Epithelial cell of esophagus (primary cell): ENCODE results near the gene NEURL1.

Source experiments
- DNase-seq: peaks from one replicate; pipeline ENCODE4 v3.0.0; 2010; ENCODE audit warnings: low read depth
- H3K4me3 ChIP-seq: 2 replicates; pipeline ENCODE4 v1.5.1; 2011; ENCODE audit warnings: mild to moderate bottlenecking, low read length, control low read depth
- TF ChIP-seq, protein P1 (sequence below): IDR thresholded peaks from 2 replicates; pipeline ENCODE4 v1.5.1; 2011; ENCODE audit warnings: low read depth, mild to moderate bottlenecking, low read length, control low read depth, inconsistent platforms; ENCODE audit not compliant: insufficient read depth; ENCODE audit errors: missing control alignments

Gene NEURL1

DNA sequence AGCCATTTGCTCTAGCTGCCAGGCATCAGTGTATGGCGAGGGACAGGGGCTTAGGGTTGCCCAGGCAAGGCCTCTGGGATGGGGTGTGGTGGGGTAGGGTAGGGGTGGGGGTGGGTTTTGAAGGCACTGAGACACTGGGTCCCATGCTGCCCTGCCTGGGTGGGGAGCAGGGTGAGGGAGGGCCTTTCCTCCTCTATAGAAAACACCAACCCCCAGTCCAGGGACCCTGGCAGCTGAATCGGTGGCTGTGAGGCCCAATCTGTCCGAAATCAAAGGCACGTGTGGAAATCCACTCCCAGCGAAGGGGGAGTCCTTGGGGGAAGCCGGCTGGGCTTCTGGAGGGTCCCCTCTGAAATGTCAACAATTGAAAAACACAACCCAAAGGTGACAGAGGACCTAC is 106.4 kb downstream of the NEURL1 start:
- no peak overlapping the region for H3K4me3 ChIP-seq
- DNase-seq = no peak
- TF ChIP-seq, protein P1, sequence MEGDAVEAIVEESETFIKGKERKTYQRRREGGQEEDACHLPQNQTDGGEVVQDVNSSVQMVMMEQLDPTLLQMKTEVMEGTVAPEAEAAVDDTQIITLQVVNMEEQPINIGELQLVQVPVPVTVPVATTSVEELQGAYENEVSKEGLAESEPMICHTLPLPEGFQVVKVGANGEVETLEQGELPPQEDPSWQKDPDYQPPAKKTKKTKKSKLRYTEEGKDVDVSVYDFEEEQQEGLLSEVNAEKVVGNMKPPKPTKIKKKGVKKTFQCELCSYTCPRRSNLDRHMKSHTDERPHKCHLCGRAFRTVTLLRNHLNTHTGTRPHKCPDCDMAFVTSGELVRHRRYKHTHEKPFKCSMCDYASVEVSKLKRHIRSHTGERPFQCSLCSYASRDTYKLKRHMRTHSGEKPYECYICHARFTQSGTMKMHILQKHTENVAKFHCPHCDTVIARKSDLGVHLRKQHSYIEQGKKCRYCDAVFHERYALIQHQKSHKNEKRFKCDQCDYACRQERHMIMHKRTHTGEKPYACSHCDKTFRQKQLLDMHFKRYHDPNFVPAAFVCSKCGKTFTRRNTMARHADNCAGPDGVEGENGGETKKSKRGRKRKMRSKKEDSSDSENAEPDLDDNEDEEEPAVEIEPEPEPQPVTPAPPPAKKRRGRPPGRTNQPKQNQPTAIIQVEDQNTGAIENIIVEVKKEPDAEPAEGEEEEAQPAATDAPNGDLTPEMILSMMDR = no peak

GRCh38 chr10:103600325-103600724 is 106.8 kb downstream of the NEURL1 start:
- no peak for DNase-seq
- TF ChIP-seq, protein P1 = no peak
- no peak overlapping the region for H3K4me3 ChIP-seq

DNA sequence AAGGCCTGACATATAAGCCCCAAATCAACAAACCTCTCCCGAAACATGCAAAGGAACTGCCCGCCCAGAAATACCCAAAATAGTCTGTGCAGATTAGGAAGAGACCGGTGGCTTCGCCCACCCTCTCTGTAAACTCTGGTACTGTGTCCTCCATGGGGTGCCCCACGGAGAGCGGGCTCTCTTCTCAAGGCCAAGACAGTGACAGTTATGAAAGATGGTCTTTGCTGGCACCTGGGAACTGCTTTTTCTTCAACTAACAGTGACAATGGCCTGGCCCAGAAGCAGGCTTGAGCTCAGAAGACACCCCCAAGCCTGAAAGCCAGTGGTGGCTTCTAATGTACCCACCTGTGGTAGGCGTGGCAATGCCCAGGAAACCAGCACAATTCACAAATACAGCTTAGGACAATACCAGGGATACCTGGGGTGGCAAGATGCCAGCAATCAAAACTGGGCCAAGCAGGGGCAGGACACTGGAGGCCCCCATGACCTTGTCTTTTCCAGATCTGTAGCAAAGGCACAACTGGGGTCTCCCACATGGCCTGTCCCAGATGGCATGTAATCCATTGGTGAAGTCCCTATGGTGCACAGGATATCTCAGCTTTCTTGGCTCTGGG is 107.6 kb downstream of the NEURL1 start:
- no peak overlapping the region for H3K4me3 ChIP-seq
- DNase-seq = no peak
- TF ChIP-seq, protein P1 = no peak

DNA sequence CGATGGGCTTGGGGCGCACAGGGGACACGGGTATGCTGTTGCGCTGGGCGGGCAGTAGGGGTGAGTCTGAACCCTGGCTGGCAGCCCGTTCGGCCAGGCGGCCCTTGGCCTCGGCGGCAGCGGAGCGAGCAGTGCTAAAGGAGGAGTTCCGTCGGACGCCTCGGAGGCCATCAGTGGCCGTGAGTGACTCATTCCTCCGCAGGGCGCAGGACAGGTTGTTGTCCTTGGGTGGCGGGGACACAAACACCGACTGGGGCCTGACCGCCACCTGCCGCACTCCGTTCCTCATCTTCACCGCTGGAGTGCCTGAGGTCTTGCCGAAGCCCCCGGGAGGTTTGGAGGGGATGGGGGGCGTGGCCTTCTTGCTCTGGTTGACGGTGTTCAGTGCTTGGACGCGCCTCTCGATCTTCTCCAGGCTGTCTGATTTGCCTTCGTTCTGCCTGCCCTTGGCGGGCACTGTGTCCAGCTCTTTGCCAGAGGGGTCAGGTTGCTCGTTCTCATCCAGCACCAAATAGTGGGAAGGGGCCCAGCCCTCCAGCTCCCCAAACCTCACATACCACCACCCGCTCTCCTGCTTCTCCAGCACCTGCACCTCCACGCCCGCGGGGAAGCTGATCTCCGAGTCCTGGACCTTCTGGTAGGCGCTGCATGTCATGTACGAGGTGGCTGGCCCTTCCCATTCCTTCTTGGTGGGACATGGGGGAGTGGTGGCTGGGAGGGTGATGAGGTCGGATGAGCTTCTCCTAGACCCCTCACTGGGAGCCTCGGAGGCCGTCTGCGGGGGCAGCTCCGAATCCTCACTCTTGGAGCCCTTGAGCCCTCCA is 108.7 kb downstream of the NEURL1 start:
- DNase-seq = no peak
- H3K4me3 ChIP-seq = no peak overlapping the region
- TF ChIP-seq, protein P1 = no peak

GRCh38 chr10:103602852-103603155 is 109.3 kb downstream of the NEURL1 start:
- no peak overlapping the region for H3K4me3 ChIP-seq
- TF ChIP-seq, protein P1 = no peak
- DNase-seq = no peak

GRCh38 chr10:103603382-103603781 is 109.9 kb downstream of the NEURL1 start:
- TF ChIP-seq, protein P1 = no peak

More at GRCh38 chr10:103603382-103603781, 109.9 kb downstream of the NEURL1 start:
- no peak overlapping the region for H3K4me3 ChIP-seq
- no peak for DNase-seq
